ENCODE measurements around the gene LRP8. TPM values are rescaled to one million over a fixed set of nuclear protein-coding genes. Genes with fewer than 3 reads are reported as not detected.

Gene LRP8
- total RNA-seq, 5 donors from 2014 or later (not counting 1 experiment from before 2014, with no cell fraction given): 8.9 to 21.5 (median 19.8) TPM

GRCh38 chr1:53320646-53321045 lies 7.2 kb downstream of the LRP8 start:
- ChIA-PET POLR2A (no interaction called here), CTCF (no interaction called here)
- no peak overlapping the region for H3K4me3 ChIP-seq (ENCODE audit: control insufficient read depth in 1 of 2, extremely low read depth in 1 of 2, low read length in 1 of 2)
- H3K27ac ChIP-seq (ENCODE audit: low read length): no peak overlapping the region
- Mint-ChIP-seq H3K36me3 (no peaks in the 10 kb centered on the region), H3K27me3 (no peaks in the 10 kb centered on the region), H3K4me3 (no peak overlapping the region), H3K27ac (no peak overlapping the region), H3K9me3 (no peaks in the 10 kb centered on the region), H3K4me1 (peaks cover 6 to 10% (median 9%) of the 10 kb centered on the region in 3 donors)
- ATAC-seq (replicated peaks in 1 of 4): no peak
- no peak for DNase-seq
- no peaks in the 10 kb centered on the region for H3K9me3 ChIP-seq
- 95% methylated on average over 5 of the region's 7 CpGs for WGBS (ENCODE audit: insufficient coverage)
- no peaks in the 10 kb centered on the region for H3K27me3 ChIP-seq (replicated peaks in 1 of 2; ENCODE audit: control insufficient read depth in 2 of 2, extremely low read depth in 1 of 2, insufficient read depth in 2 of 2, low read length in 1 of 2)
- peaks cover 0 to 3% of the 10 kb centered on the region in 2 donors for H3K36me3 ChIP-seq (ENCODE audit: control insufficient read depth in 2 of 2, extremely low read depth in 1 of 2, insufficient read depth in 1 of 2, low read length in 1 of 2)
- peaks cover 0 to 6% of the 10 kb centered on the region in 2 experiments for H3K4me1 ChIP-seq (ENCODE audit: control insufficient read depth in 1 of 2, extremely low read depth in 1 of 2, insufficient read depth in 2 of 2, low read length in 2 of 2)

GRCh38 chr1:53319296-53320101 lies 8.4 kb downstream of the LRP8 start:
- Mint-ChIP-seq H3K4me1 (peaks cover 1 to 4% (median 2%) of the 10 kb centered on the region in 3 donors), H3K27me3 (no peaks in the 10 kb centered on the region), H3K4me3 (no peak overlapping the region), H3K9me3 (no peaks in the 10 kb centered on the region), H3K36me3 (no peaks in the 10 kb centered on the region), H3K27ac (no peak overlapping the region)
- DNase-seq (no peak), ATAC-seq (replicated peaks in 1 of 4) (no peak)
- peaks cover 0 to 3% of the 10 kb centered on the region in 2 donors for H3K36me3 ChIP-seq (ENCODE audit: control insufficient read depth in 2 of 2, extremely low read depth in 1 of 2, insufficient read depth in 1 of 2, low read length in 1 of 2)
- H3K4me3 ChIP-seq (ENCODE audit: control insufficient read depth in 1 of 2, extremely low read depth in 1 of 2, low read length in 1 of 2): no peak overlapping the region
- WGBS (ENCODE audit: insufficient coverage): 90% methylated on average over 15 of the region's 20 CpGs
- H3K9me3 ChIP-seq: no peaks in the 10 kb centered on the region
- ChIA-PET POLR2A (no interaction called here), CTCF (no interaction called here)
- peaks cover 0 to 3% of the 10 kb centered on the region in 2 experiments for H3K4me1 ChIP-seq (ENCODE audit: control insufficient read depth in 1 of 2, extremely low read depth in 1 of 2, insufficient read depth in 2 of 2, low read length in 2 of 2)
- H3K27me3 ChIP-seq (replicated peaks in 1 of 2; ENCODE audit: control insufficient read depth in 2 of 2, extremely low read depth in 1 of 2, insufficient read depth in 2 of 2, low read length in 1 of 2): no peaks in the 10 kb centered on the region
- H3K27ac ChIP-seq (ENCODE audit: low read length): no peak overlapping the region

- Mint-ChIP-seq H3K36me3 (peaks cover 5% of the 10 kb centered on the region), H3K9me3 (no peaks in the 10 kb centered on the region), H3K4me1 (peaks cover 0 to 4% (median 0%) of the 10 kb centered on the region in 3 donors), H3K27me3 (no peaks in the 10 kb centered on the region), H3K4me3 (no peak overlapping the region), H3K27ac (no peak overlapping the region)
- Histone ChIP-seq H3K4me1 (ENCODE audit: control insufficient read depth in 1 of 2, extremely low read depth in 1 of 2, insufficient read depth in 2 of 2, low read length in 2 of 2) (peaks cover 0 to 3% of the 10 kb centered on the region in 2 experiments), H3K27ac (ENCODE audit: low read length) (no peak overlapping the region), H3K4me3 (ENCODE audit: control insufficient read depth in 1 of 2, extremely low read depth in 1 of 2, low read length in 1 of 2) (no peak overlapping the region), H3K36me3 (ENCODE audit: control insufficient read depth in 2 of 2, extremely low read depth in 1 of 2, insufficient read depth in 1 of 2, low read length in 1 of 2) (peaks cover 0 to 3% of the 10 kb centered on the region in 2 donors), H3K9me3 (no peaks in the 10 kb centered on the region), H3K27me3 (replicated peaks in 1 of 2; ENCODE audit: control insufficient read depth in 2 of 2, extremely low read depth in 1 of 2, insufficient read depth in 2 of 2, low read length in 1 of 2) (no peaks in the 10 kb centered on the region)
- no peak for DNase-seq
- POLR2A ChIA-PET: no interaction called here
- ATAC-seq (replicated peaks in 1 of 4): no peak
- WGBS (ENCODE audit: insufficient coverage): 100% methylated on average over 5 of the region's 13 CpGs
- CTCF ChIA-PET: no interaction called here
Observed at GRCh38 chr1:53317646-53318539, 10.0 kb downstream of the LRP8 start.

DNA sequence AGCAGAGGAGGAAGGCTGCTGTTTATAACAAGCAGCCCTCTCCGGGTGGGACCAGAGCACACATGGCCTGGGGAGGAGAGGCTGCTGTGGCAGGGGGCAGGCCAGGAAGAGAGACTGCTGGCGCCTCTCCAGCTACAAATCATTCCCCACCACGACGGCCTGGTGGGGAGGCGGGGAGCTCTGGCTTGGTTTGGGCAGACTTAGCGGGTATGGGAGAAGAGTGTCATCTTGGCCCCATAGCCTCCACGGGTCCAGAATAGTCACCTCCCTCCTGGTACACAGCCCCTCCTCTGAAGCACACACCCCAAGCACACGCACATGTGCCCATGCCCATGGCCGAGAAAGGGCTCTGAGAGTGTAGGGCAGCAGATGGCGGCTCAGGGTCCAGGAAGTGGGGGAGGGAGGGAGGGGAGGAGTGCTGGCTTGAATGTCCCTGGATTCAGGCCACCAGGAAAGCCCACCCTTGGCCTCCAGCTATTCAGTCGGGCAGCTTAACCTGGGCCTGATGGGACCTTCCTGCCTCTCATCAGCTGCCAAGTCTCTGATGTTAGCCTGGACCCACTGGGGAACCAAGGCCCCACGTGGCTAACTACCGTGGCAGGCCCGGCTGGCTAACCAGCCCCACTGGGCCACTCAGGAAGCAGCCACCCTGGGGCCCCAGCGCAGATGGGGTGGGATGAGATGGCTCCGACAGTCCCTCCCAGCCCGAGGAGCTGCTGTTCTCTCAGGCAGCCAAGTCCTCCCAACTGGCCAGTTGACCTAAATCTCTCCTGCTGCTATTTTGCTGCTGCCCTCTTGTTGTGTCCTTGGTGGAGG lies 10.9 kb downstream of the LRP8 start:
- H3K27ac ChIP-seq (ENCODE audit: low read length): no peak overlapping the region
- H3K9me3 ChIP-seq: no peaks in the 10 kb centered on the region
- H3K36me3 Mint-ChIP-seq: peaks cover 5% of the 10 kb centered on the region
- no peaks in the 10 kb centered on the region for H3K4me1 Mint-ChIP-seq
- POLR2A ChIA-PET: interaction anchor here in 1 of 2 donors (0.5 kb wide), 1 partner anchor 19 kb away, joined by 3 read pairs; no protein-coding TSS in a partner anchor
- no peaks in the 10 kb centered on the region for H3K27me3 Mint-ChIP-seq
- H3K4me1 ChIP-seq (ENCODE audit: control insufficient read depth in 1 of 2, extremely low read depth in 1 of 2, insufficient read depth in 2 of 2, low read length in 2 of 2): peaks cover 0 to 3% of the 10 kb centered on the region in 2 experiments
- DNase-seq (no peak), ATAC-seq (replicated peaks in 1 of 4) (no peak)
- H3K9me3 Mint-ChIP-seq: no peaks in the 10 kb centered on the region
- no peak overlapping the region for H3K4me3 ChIP-seq (ENCODE audit: control insufficient read depth in 1 of 2, extremely low read depth in 1 of 2, low read length in 1 of 2)
- WGBS (ENCODE audit: insufficient coverage): 100% methylated on average over 3 of the region's 17 CpGs
- CTCF ChIA-PET: no interaction called here
- no peak overlapping the region for H3K4me3 Mint-ChIP-seq
- peaks cover 0 to 3% of the 10 kb centered on the region in 2 donors for H3K36me3 ChIP-seq (ENCODE audit: control insufficient read depth in 2 of 2, extremely low read depth in 1 of 2, insufficient read depth in 1 of 2, low read length in 1 of 2)
- H3K27ac Mint-ChIP-seq: no peak overlapping the region
- H3K27me3 ChIP-seq (replicated peaks in 1 of 2; ENCODE audit: control insufficient read depth in 2 of 2, extremely low read depth in 1 of 2, insufficient read depth in 2 of 2, low read length in 1 of 2): no peaks in the 10 kb centered on the region

- POLR2A ChIA-PET: interaction anchor here in 1 of 2 donors (0.5 kb wide), 1 partner anchor 19 kb away, joined by 3 read pairs; no protein-coding TSS in a partner anchor
- H3K9me3 Mint-ChIP-seq: no peaks in the 10 kb centered on the region
- H3K27ac ChIP-seq (ENCODE audit: low read length): no peak overlapping the region
- no peaks in the 10 kb centered on the region for H3K27me3 Mint-ChIP-seq
- H3K4me1 ChIP-seq (ENCODE audit: control insufficient read depth in 1 of 2, extremely low read depth in 1 of 2, insufficient read depth in 2 of 2, low read length in 2 of 2): peaks cover 0 to 3% of the 10 kb centered on the region in 2 experiments
- H3K36me3 Mint-ChIP-seq: peaks cover 5% of the 10 kb centered on the region
- H3K27ac Mint-ChIP-seq: no peak overlapping the region
- ATAC-seq (replicated peaks in 1 of 4) (no peak), DNase-seq (no peak)
- H3K4me3 Mint-ChIP-seq: no peak overlapping the region
- no peaks in the 10 kb centered on the region for H3K27me3 ChIP-seq (replicated peaks in 1 of 2; ENCODE audit: control insufficient read depth in 2 of 2, extremely low read depth in 1 of 2, insufficient read depth in 2 of 2, low read length in 1 of 2)
- H3K36me3 ChIP-seq (ENCODE audit: control insufficient read depth in 2 of 2, extremely low read depth in 1 of 2, insufficient read depth in 1 of 2, low read length in 1 of 2): no peaks in the 10 kb centered on the region
- CTCF ChIA-PET: no interaction called here
- 86% methylated on average over 1 of the region's 1 CpG for WGBS (ENCODE audit: insufficient coverage)
- peaks cover 0 to 4% (median 0%) of the 10 kb centered on the region in 3 donors for H3K4me1 Mint-ChIP-seq
- H3K9me3 ChIP-seq: no peaks in the 10 kb centered on the region
- H3K4me3 ChIP-seq (ENCODE audit: control insufficient read depth in 1 of 2, extremely low read depth in 1 of 2, low read length in 1 of 2): no peak overlapping the region
Observed at GRCh38 chr1:53316424-53316765, 11.5 kb downstream of the LRP8 start.
